Activated CD4-positive, alpha-beta T cell treated with anti-CD3 and anti-CD28 coated beads, Interleukin-2, amount 10 ng/mL, durations not matched to agents 7 days and 5 days (primary cell): ENCODE results near the gene ZXDC. TPM values are rescaled to one million over a fixed set of nuclear protein-coding genes. Genes with fewer than 3 reads are reported as not detected.

Experiments used
- CTCF ChIA-PET: fragments of 350-600 bp; sonication (Branson Sonifier 250); formaldehyde crosslinking; loops from one replicate; lab custom pipeline; 2021; ENCODE audit warnings: antibody characterized with exemption; lab: Charles Lee
- POLR2A ChIA-PET: fragments of 350-600 bp; sonication (Branson Sonifier 250); formaldehyde crosslinking; loops from one replicate; lab custom pipeline; 2021; ENCODE audit warnings: antibody characterized with exemption; lab: Charles Lee
- DNase-seq: peaks from one replicate; pipeline ENCODE4 v3.0.0-alpha.2; 2020
- H3K27ac Mint-ChIP-seq: one replicate; pipeline ENCODE4 v1.8.0; 2021; ENCODE audit warnings: mild to moderate bottlenecking, moderate library complexity, mixed read lengths
- H3K27me3 Mint-ChIP-seq: one replicate; pipeline ENCODE4 v1.8.0; 2021; ENCODE audit warnings: mixed read lengths
- H3K36me3 Mint-ChIP-seq: one replicate; pipeline ENCODE4 v1.8.0; 2021; ENCODE audit warnings: low read depth, mixed read lengths
- H3K4me1 Mint-ChIP-seq: one replicate; pipeline ENCODE4 v1.8.0; 2021; ENCODE audit warnings: mixed read lengths
- H3K4me3 Mint-ChIP-seq: one replicate; pipeline ENCODE4 v1.8.0; 2021; ENCODE audit warnings: mild to moderate bottlenecking, moderate library complexity, mixed read lengths
- H3K9me3 Mint-ChIP-seq: one replicate; pipeline ENCODE4 v1.8.0; 2021; ENCODE audit warnings: mixed read lengths
- total RNA-seq, 2 experiments: library from RNA; stranded (reverse); gene quantifications; one replicate each; pipeline ENCODE4 v1.2.3, GENCODE V29; 2021

Gene ZXDC
- total RNA-seq, 2 experiments from 2014 or later, result 27.8 to 28.2 TPM

DNA sequence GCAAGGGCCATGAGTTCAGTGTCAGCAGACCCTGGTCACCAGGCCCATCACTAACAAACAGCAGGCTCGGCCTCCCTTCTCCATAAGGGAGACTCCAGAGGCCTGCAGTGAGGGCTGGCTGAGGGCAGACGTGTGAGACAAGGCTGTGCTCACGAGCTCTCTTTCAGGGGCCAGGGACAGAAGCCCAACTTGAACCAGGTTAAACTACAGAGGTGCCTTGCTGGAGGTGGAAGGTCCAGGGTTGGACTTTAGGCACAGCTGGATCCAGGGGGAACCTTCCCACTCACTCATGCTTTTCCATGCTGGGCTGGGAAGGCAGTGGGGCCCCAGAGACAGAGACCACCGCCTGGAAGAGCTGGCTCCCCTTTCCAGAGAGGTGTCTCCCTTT lies 62.0 kb downstream of the ZXDC start:
- Mint-ChIP-seq H3K36me3 (no peaks in the 10 kb centered on the region), H3K4me1 (no peaks in the 10 kb centered on the region), H3K9me3 (no peaks in the 10 kb centered on the region), H3K4me3 (no peak overlapping the region), H3K27me3 (peaks cover 13% of the 10 kb centered on the region), H3K27ac (no peak overlapping the region)
- CTCF ChIA-PET, result no interaction called here
- DNase-seq, result no peak
- POLR2A ChIA-PET, result no interaction called here

DNA sequence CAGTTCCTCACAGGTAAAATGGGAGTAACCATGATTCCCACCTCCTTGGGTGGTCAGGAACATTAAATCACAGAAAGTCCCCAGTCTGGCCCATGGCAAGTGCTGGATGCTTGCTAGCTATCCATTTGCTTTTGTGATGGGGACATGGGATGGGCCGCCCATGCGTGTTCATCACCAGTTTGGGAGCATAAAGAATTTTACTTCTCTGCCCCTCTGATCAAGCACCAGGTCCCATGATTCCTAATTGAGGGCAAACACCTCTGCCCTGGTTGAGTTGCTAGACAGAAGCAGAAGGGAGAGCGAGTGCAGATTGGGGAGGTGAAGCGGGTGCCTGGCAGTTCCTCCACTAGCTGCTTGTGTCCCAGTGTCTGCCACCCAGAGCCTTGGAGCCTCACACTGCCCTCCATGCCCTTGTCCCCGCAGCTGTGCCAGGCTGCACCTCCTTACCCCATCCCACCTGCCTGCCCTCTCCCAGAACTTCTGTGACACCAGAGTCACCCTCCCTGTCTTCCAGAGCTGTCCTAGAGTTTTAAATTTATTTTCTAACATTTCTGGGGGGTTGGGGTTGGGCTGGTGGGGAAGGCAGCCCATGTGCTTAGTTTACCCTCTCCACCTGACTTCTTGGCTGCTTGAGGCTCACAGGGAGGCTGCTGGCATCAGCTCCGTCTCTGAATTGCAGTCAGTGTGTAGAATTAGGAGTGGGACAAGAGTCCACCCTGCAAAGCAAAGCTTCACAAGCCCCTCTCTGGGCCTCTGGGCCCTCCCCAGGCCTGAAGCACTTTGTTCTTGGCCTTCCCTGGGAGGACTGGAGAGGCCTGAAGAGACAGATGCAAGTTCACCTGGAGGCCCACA lies 62.6 kb downstream of the ZXDC start:
- Mint-ChIP-seq H3K4me3 (no peak overlapping the region), H3K4me1 (no peaks in the 10 kb centered on the region), H3K27ac (no peak overlapping the region), H3K36me3 (no peaks in the 10 kb centered on the region), H3K9me3 (no peaks in the 10 kb centered on the region), H3K27me3 (peaks cover 16% of the 10 kb centered on the region)
- ChIA-PET POLR2A (no interaction called here), CTCF (interaction anchor here (0.6 kb wide), 1 partner anchor 219 kb away, joined by 3 read pairs; no protein-coding TSS in a partner anchor)
- no peak for DNase-seq

DNA sequence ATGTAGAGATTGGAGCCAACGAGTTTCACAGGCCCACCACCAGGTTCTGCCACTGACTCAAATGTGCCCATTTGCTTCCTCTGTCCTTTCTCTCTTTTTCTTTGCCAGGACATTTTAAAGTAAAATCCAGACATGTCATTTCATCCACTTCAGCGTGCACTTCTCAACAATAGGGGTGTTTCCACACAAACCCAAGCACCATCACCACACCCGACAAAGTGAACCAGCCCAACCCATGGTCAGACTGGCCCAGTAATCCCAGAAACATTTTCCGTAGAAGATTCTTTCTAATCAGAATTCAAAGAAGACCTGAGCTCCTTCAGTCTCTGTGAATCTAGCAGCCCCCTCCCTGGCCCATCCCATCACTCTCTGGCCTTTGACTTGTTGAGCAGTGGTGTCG lies 67.6 kb downstream of the ZXDC start:
- CTCF ChIA-PET, result no interaction called here
- POLR2A ChIA-PET, result no interaction called here
- H3K27me3 Mint-ChIP-seq, result peaks cover 18% of the 10 kb centered on the region
- H3K9me3 Mint-ChIP-seq, result no peaks in the 10 kb centered on the region
- DNase-seq, result no peak
- no peak overlapping the region for H3K27ac Mint-ChIP-seq
- no peaks in the 10 kb centered on the region for H3K4me1 Mint-ChIP-seq
- H3K4me3 Mint-ChIP-seq, result no peak overlapping the region
- H3K36me3 Mint-ChIP-seq, result no peaks in the 10 kb centered on the region

DNA sequence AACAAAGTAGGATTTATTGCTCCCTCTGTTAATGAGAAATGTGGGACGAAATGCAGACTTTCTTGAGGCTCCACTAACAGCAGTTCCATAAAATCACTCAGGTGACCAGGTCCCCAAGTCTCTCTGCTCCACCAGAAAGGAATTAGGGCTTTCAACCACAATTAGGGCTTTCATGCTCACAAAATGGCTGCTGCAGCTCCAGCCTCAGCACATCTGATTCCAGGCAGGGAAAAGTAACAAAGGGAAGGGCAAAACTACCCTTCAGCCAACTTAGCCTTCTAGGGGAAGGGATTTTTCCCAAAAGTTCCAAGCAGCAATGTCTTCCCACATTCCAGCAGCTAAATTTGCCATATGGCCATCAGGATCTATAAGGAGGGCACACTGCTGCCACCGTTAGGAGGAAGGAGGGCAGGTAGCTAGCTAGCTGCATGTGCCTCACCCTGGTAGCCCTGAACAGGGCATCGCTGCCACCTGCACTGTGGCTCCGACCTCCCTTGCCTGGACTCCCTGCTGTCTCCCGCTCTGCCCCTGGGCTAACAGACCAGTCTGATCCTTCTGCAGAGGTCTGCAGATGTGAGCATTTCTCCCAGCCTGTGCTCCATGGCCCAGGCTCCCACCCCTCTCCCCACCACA lies 68.2 kb downstream of the ZXDC start:
- POLR2A ChIA-PET, result no interaction called here
- peaks cover 18% of the 10 kb centered on the region for H3K27me3 Mint-ChIP-seq
- no peak for DNase-seq
- no peak overlapping the region for H3K4me3 Mint-ChIP-seq
- H3K9me3 Mint-ChIP-seq, result no peaks in the 10 kb centered on the region
- CTCF ChIA-PET, result no interaction called here
- H3K36me3 Mint-ChIP-seq, result no peaks in the 10 kb centered on the region
- no peak overlapping the region for H3K27ac Mint-ChIP-seq
- no peaks in the 10 kb centered on the region for H3K4me1 Mint-ChIP-seq

DNA sequence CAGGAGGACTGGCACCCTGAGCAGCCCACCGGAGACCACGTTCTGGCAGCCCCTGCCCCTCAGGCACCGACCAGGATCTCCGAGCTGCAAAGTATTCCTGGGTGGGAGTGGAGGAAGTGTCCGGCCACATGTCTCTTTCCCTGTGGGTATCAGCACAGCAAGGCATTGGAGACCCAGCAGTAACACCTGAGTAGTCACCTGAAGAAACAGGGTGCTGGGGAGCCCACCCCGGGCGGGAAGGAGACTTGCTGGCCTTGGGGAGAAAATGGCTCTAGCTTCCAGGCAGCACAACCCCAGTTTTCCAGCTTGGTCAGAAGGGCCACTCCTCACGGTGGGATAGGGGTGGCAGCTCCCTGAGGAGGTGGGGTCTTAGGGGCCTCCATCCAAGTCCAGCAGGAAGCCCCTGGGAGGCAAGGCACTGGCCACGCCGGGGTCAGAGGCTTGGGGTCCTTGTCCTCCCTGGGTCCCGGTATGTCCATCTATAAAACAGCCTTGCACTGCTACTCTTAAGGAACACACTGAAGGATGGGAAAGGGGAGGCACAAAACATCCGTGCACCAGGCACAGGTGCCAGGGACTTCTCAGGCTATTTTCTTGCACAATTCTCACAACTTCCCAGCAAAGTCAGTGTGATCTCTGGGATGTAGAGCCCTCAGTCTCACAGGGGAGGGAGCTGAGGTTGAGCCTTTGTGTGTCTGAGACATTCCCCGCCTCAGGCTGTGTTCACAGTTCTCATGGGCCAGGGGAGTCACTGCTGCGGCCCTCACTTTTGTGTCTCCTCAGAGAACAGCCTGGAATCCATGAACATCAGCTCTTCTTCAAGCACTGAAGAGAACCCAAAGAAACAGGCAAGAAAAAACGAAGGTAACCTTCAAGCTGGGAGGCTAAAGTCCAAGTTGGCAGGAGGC lies 69.0 kb downstream of the ZXDC start:
- DNase-seq, result no peak
- Mint-ChIP-seq H3K27me3 (peaks cover 13% of the 10 kb centered on the region), H3K36me3 (no peaks in the 10 kb centered on the region), H3K4me3 (no peak overlapping the region), H3K27ac (no peak overlapping the region), H3K4me1 (no peaks in the 10 kb centered on the region), H3K9me3 (no peaks in the 10 kb centered on the region)
- ChIA-PET CTCF (no interaction called here), POLR2A (no interaction called here)

DNA sequence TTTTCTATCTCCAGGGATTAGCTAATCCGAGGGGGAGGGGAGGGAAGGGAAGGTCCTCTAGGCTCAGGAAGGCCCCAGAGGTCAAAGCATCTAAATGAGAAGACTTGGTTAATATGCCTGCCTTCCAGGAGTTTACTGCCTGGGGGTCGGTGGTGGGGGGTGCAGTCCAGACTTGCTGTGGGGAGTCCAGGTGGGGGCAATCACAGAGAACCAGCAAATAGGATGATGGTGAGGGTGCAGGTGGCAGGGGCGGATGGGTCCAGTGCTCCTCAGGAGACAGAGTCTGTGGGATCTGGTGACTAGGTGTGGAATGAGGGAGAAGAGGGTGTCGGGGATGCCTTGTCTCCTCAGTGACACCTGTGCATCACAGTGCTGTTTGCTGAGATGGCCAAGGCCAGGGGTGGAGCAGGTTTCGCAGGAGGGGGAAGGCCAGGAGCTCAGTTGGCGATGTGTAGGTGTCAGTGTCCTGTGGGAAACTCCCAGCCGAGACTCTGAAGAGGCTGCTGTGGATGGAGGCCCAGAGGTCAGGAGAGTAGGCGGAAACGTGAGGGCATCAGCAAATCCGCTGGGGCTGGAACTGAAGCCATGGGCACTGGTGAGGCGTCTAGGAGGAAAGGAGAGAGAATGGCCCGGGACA lies 72.9 kb downstream of the ZXDC start:
- Mint-ChIP-seq H3K27ac (no peak overlapping the region), H3K36me3 (no peaks in the 10 kb centered on the region), H3K27me3 (peaks cover 2% of the 10 kb centered on the region), H3K4me3 (no peak overlapping the region), H3K4me1 (no peaks in the 10 kb centered on the region), H3K9me3 (no peaks in the 10 kb centered on the region)
- no peak for DNase-seq
- ChIA-PET POLR2A (no interaction called here), CTCF (interaction anchor here (0.6 kb wide), 1 partner anchor 41 kb away, joined by 3 read pairs; no protein-coding TSS in a partner anchor)

DNA sequence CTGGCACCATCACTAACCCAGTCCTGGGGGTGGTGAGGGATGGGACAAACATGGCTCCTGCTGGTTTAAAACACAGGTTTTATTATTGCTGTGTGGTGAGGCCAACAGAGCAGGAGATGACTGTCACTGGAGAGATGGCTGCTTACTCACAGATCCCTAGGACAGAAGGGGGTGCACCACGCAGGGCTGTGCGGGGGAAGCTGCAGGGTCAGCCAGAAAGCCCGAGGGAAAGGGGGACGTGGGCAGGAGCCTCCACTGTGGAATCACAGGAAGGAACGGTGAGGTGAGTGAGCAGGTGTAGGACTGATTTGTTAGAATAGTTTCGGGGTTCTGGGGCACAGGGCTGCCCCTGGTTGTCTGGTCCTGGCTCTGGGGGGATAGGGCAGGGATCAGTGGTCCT lies 73.5 kb downstream of the ZXDC start:
- Mint-ChIP-seq H3K9me3 (no peaks in the 10 kb centered on the region), H3K4me1 (no peaks in the 10 kb centered on the region), H3K36me3 (no peaks in the 10 kb centered on the region), H3K4me3 (no peak overlapping the region), H3K27me3 (peaks cover 2% of the 10 kb centered on the region), H3K27ac (no peak overlapping the region)
- DNase-seq, result no peak
- ChIA-PET CTCF (no interaction called here), POLR2A (no interaction called here)

DNA sequence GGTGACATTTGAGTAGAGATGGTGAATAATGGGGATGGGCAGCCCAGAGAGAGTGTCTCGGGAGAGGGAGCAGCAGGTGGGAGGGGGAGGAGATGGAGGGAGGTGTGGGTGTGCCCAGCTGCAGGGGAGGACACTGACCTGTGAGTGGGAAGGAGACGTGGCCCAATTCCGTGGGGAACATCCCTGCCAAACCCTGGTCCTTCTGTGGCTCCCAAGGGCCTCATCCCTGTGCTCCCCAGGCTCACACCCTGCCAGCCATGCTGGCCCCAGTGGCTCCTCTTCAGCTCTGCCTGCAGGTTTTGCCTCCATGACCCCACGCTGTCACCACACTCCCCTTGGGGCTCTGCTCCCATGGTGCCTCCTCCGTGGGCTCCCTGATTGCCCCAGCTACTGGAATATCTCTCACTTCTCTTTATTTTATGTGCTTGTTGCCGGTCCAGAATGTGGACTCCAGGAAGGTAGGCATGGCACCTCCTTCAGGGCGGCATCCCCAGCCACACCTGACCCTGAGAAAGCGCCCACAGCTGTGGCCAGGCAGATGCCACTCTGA lies 74.0 kb downstream of the ZXDC start:
- Mint-ChIP-seq H3K4me1 (no peaks in the 10 kb centered on the region), H3K4me3 (no peak overlapping the region), H3K36me3 (no peaks in the 10 kb centered on the region), H3K27ac (no peak overlapping the region), H3K9me3 (no peaks in the 10 kb centered on the region), H3K27me3 (peaks cover 4% of the 10 kb centered on the region)
- CTCF ChIA-PET, result no interaction called here
- POLR2A ChIA-PET, result no interaction called here
- no peak for DNase-seq

DNA sequence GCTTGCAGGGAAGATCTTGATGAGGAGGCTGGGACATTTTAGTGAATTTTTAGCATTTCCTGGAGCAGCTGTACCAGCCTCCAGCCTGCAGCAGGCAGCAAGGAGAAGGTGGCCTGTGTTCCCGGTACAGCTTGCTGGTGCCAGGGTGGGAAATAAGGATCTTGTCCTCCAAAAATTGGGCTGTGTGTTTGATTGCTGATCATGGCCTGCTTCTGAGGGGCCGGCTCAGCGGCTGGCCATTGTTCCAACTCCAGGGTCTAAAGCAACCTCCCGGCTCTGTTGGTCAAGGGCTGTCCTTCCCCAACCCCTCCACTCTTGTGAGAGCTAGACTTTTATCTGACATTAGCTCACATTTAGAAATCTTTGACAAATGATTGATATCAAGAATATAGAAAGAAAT lies 75.9 kb downstream of the ZXDC start:
- H3K4me1 Mint-ChIP-seq, result no peaks in the 10 kb centered on the region
- DNase-seq, result no peak
- H3K27ac Mint-ChIP-seq, result no peak overlapping the region
- CTCF ChIA-PET, result interaction anchor here (1.0 kb wide), 1 partner anchor 26 kb away, joined by 3 read pairs; no protein-coding TSS in a partner anchor
- POLR2A ChIA-PET, result no interaction called here
- H3K27me3 Mint-ChIP-seq, result peaks cover 9% of the 10 kb centered on the region
- no peaks in the 10 kb centered on the region for H3K9me3 Mint-ChIP-seq
- no peaks in the 10 kb centered on the region for H3K36me3 Mint-ChIP-seq
- H3K4me3 Mint-ChIP-seq, result no peak overlapping the region

DNA sequence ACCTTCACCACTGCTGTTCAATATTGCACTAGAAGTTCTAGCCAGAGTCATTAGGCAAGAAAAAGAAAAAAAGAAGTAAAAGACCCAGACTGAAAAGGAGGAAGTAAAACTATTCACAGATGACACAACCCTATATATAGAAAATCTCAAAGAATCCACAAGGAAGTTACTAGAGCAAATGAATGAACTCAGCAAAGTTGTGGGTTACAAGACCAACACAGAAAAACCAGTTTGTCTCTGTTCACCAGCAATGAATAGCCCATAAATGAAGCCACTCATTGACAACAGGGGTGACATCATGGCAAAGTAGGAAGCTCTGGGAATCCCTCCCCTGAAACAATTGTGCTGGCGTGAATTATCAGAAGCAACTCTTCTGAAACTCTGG lies 76.3 kb downstream of the ZXDC start:
- Mint-ChIP-seq H3K27ac (no peak overlapping the region), H3K27me3 (peaks cover 11% of the 10 kb centered on the region), H3K4me1 (no peaks in the 10 kb centered on the region), H3K4me3 (no peak overlapping the region), H3K36me3 (no peaks in the 10 kb centered on the region), H3K9me3 (no peaks in the 10 kb centered on the region)
- no peak for DNase-seq
- POLR2A ChIA-PET, result interaction anchor here (0.6 kb wide), 1 partner anchor 326 kb away, joined by 6 read pairs; no protein-coding TSS in a partner anchor
- CTCF ChIA-PET, result interaction anchor here (1.0 kb wide), 1 partner anchor 27 kb away, joined by 3 read pairs; no protein-coding TSS in a partner anchor

DNA sequence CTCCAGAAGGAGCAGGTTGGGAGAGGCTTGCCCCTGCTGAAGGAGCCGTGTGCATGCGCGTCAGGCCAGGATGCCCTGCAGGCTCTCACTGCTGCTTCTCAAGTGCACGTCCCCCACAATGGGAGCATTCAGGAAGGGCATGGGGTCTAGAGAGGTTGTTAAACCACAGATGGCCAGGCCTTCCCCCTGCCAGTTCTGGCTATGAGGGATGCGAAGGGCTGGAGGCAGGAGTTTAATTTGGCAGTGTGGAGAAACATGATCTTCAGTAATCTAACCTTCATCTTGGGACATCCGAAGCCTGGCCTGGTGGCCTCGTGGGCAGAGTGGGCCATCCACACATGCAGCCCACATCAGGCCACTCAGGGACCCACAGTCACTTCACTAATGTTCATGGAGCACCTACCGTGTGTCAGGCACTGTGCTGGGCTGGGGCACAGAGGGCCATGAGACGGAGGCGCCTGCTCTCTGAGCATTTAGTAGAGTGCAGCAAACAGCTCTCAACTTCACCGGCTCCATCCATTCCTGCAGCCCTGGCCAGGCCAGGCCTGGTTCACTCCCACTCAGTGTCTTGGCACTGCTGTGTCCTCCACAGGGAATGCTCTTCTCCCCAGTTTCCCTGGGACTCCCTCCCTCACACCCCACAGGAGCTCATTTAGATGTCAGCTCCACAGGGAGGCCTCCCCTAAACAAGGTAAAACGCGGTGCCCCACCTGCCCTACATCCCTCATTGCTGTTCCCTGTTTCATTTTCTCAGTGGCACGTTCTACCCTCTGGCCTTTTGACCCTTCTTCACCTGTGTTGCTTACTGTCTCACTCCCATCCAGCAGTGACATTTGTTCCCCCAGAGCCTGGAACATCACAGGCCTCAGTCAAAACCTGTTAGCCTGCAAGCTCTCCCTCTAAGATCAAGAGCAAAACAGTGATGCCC lies 77.0 kb downstream of the ZXDC start:
- peaks cover 17% of the 10 kb centered on the region for H3K27me3 Mint-ChIP-seq
- no peak overlapping the region for H3K4me3 Mint-ChIP-seq
- CTCF ChIA-PET, result interaction anchor here (1.0 kb wide), 1 partner anchor 27 kb away, joined by 3 read pairs; no protein-coding TSS in a partner anchor
- POLR2A ChIA-PET, result interaction anchor here (0.6 kb wide), 1 partner anchor 327 kb away, joined by 6 read pairs; no protein-coding TSS in a partner anchor
- no peak for DNase-seq
- H3K36me3 Mint-ChIP-seq, result no peaks in the 10 kb centered on the region
- no peak overlapping the region for H3K27ac Mint-ChIP-seq
- no peaks in the 10 kb centered on the region for H3K4me1 Mint-ChIP-seq
- no peaks in the 10 kb centered on the region for H3K9me3 Mint-ChIP-seq
